Epithelial cell of esophagus (primary cell): ENCODE measurements around the gene AJM1.

Experiments
- DNase-seq: peaks from one replicate; pipeline ENCODE4 v3.0.0; 2010; ENCODE audit warnings: low read depth
- H3K4me3 ChIP-seq: 2 replicates; pipeline ENCODE4 v1.5.1; 2011; ENCODE audit warnings: mild to moderate bottlenecking, low read length, control low read depth
- TF ChIP-seq, protein P1 (sequence below): IDR thresholded peaks from 2 replicates; pipeline ENCODE4 v1.5.1; 2011; ENCODE audit warnings: low read depth, mild to moderate bottlenecking, low read length, control low read depth, inconsistent platforms; ENCODE audit not compliant: insufficient read depth; ENCODE audit errors: missing control alignments

The AJM1 gene

DNA sequence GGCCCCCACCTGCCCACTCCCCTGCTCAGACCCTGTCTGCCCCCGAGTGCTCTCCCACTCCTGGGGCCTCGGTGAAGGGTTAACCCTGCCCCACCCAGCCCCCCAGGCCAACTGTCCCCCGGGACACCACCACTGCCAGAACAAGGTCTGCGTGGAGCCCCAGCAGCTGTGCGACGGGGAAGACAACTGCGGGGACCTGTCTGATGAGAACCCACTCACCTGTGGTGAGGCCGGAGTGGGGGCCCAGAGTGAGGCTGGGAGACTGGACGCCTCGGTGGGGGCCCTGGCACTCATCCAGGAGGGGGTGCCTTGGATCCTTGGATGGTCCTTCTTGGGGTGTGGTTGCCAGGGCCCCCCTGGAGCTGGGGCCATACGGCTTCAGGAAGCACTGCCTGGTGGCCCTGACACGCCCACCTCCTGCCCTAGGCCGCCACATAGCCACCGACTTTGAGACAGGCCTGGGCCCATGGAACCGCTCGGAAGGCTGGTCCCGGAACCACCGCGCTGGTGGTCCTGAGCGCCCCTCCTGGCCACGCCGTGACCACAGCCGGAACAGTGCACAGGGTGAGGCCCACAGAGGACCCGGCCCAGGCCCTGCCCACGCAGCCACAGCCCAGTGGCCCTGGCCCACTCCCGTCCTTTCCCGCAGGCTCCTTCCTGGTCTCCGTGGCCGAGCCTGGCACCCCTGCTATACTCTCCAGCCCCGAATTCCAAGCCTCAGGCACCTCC is 12.0 kb downstream of the AJM1 start:
- TF ChIP-seq, protein P1, sequence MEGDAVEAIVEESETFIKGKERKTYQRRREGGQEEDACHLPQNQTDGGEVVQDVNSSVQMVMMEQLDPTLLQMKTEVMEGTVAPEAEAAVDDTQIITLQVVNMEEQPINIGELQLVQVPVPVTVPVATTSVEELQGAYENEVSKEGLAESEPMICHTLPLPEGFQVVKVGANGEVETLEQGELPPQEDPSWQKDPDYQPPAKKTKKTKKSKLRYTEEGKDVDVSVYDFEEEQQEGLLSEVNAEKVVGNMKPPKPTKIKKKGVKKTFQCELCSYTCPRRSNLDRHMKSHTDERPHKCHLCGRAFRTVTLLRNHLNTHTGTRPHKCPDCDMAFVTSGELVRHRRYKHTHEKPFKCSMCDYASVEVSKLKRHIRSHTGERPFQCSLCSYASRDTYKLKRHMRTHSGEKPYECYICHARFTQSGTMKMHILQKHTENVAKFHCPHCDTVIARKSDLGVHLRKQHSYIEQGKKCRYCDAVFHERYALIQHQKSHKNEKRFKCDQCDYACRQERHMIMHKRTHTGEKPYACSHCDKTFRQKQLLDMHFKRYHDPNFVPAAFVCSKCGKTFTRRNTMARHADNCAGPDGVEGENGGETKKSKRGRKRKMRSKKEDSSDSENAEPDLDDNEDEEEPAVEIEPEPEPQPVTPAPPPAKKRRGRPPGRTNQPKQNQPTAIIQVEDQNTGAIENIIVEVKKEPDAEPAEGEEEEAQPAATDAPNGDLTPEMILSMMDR = no peak
- H3K4me3 ChIP-seq = no peak overlapping the region
- DNase-seq = no peak

DNA sequence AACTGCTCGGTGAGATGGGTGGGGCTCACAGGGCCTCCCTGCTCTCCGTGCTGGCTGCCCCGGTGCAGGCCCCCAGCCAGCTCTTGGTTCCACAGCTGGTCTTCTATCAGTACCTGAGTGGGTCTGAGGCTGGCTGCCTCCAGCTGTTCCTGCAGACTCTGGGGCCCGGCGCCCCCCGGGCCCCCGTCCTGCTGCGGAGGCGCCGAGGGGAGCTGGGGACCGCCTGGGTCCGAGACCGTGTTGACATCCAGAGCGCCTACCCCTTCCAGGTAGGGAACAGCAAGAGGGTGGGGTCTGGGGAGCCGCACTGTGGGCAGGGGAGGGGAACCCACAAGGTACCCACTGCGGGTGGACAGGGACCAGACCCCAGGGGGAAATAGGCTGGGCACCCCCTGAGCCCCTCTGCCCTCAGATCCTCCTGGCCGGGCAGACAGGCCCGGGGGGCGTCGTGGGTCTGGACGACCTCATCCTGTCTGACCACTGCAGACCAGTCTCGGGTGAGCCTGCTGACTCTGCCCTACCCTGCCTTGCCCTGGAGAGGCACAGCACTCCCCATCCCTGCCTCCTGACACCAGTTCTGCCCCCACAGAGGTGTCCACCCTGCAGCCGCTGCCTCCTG is 12.7 kb downstream of the AJM1 start:
- DNase-seq = no peak
- no peak overlapping the region for H3K4me3 ChIP-seq
- TF ChIP-seq, protein P1 = no peak

DNA sequence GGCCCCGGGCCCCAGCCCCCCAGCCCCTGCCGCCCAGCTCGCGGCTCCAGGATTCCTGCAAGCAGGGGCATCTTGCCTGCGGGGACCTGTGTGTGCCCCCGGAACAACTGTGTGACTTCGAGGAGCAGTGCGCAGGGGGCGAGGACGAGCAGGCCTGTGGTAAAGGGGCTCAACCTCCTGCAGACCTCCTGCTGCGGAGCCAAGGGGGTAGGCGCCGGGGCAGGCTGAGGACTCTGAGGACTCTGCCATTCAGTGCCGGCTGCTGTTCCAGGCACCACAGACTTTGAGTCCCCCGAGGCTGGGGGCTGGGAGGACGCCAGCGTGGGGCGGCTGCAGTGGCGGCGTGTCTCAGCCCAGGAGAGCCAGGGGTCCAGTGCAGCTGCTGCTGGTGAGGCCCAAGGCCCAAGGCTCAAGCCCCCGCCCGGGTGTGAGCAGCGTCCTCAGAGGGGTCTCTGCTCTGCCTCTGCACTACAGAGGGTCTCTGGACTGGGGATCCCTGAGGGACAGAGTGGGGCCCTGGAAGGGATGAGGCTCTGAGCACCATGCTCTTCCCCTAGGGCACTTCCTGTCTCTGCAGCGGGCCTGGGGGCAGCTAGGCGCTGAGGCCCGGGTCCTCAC is 13.3 kb downstream of the AJM1 start:
- no peak overlapping the region for H3K4me3 ChIP-seq
- no peak for DNase-seq
- TF ChIP-seq, protein P1 = no peak

DNA sequence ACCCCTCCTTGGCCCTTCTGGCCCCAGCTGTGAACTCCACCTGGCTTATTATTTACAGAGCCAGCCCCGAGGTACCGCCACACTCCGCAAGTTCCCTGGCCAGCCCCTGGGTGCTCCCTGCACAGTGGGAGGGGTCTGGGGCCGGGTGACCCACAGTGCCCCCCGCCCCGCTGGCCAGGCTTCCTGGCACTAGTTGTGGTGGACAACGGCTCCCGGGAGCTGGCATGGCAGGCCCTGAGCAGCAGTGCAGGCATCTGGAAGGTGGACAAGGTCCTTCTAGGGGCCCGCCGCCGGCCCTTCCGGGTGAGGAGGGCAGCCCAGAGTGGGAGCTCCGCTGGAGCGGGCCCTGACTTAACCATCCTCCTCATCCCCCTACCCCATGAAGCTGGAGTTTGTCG is 13.8 kb downstream of the AJM1 start:
- no peak overlapping the region for H3K4me3 ChIP-seq
- no peak for DNase-seq
- TF ChIP-seq, protein P1 = no peak

DNA sequence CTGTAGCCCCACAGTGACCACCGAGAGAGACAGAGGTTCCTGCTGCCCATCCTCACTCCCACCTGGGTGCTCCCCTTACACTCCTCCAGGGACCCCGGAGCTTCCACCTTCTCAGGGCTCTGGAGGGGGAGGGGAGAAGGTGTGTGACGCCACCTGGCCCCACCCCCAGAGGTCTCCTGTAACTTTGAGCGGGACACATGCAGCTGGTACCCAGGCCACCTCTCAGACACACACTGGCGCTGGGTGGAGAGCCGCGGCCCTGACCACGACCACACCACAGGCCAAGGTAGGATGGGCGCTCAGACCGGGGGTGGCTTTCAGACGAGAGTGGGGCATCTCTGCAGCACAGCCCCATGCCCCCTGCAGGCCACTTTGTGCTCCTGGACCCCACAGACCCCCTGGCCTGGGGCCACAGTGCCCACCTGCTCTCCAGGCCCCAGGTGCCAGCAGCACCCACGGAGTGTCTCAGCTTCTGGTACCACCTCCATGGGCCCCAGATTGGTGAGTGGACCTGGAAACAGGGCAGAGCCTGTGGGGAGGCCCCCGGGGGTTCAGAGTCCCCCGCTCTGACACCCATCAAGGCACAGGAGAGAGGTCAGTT is 14.4 kb downstream of the AJM1 start:
- no peak overlapping the region for H3K4me3 ChIP-seq
- TF ChIP-seq, protein P1 = no peak
- no peak for DNase-seq

DNA sequence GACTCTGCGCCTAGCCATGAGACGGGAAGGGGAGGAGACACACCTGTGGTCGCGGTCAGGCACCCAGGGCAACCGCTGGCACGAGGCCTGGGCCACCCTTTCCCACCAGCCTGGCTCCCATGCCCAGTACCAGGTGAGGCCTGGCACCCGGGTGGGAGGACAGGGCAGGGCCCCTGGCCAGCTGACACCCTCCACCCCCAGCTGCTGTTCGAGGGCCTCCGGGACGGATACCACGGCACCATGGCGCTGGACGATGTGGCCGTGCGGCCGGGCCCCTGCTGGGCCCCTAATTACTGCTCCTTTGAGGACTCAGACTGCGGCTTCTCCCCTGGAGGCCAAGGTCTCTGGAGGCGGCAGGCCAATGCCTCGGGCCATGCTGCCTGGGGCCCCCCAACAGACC is 14.9 kb downstream of the AJM1 start:
- no peak overlapping the region for H3K4me3 ChIP-seq
- DNase-seq = no peak
- TF ChIP-seq, protein P1 = no peak
